GM21619 (cell line): ENCODE results near the gene PLA2G6.
"Not testable (repeated sequence)": the region's sequence is repeated elsewhere in the genome, so short reads cannot be mapped to it uniquely, and the experiment has no call there.

Source experiments
- ATAC-seq: cut with Tn5 transposase; IDR thresholded peaks from one replicate; pipeline ENCODE4 v1.9.1; 2021; ENCODE audit not compliant: unreplicated experiment

Gene PLA2G6

DNA sequence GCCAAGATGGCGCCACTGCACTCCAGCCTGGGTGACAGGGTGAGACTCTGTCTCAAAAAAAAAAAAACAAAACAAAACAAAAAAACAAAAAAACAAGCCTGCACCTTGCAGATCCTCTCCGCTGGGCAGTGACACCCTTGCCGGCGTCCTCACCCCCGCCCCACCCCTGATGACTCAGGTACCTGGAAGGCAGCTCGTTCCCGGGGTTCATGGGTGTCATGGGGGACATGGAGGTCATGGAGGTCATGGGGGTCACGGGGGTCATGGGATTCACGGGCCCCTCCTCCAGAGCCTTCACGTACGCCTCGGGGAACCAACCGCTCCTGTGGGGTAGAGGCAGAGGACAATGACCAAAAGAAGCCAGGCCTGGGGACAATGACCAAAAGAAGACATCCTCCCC, 94.7 kb downstream of the PLA2G6 start:
- ATAC-seq: no peak

DNA sequence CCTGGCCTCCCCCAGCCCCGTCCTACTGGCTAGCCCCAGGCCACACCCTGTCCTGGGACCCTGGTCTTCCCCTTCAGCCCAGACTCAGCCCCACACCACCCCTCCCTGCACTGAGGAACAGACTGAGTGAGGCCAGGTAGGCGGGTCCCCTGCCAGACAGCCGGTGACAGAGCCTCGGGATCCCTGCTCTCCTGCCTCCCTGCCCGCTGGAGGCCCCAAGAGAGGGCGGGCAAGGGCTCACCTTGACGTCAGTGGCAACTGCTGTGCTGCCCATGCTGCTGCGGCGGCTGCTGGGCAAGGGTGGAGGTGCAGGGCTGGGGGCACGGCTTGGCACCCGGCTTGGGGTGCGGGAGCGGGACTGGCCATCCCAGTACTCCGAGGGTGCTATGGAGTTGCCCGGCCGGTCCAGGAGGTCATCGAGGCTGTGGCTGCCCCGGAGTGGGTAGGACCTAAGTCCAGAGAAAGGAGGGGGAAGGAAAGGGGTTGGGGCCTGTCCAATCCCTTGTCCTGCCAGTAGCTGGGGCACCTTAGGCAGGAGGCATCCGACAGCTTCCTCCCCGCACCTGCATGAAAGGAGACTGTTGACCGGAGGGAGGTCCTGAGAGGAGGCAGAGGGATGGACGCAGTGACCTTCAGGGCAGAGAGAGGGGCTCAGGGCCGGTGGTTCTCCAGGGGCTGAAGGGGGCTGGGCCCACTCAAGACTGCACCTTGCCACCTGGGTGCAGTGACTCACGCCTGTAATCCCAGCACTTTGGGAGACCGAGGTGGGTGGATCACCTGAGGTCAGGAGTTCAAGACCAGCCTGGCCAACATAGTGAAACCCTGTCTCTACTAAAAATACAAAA, 95.4 kb downstream of the PLA2G6 start:
- ATAC-seq: no peak

- no peak for ATAC-seq
Observed at GRCh38 chr22:38085501-38085900, 96.1 kb downstream of the PLA2G6 start.

- ATAC-seq: no peak
Observed at GRCh38 chr22:38085056-38085455, 96.6 kb downstream of the PLA2G6 start.

DNA sequence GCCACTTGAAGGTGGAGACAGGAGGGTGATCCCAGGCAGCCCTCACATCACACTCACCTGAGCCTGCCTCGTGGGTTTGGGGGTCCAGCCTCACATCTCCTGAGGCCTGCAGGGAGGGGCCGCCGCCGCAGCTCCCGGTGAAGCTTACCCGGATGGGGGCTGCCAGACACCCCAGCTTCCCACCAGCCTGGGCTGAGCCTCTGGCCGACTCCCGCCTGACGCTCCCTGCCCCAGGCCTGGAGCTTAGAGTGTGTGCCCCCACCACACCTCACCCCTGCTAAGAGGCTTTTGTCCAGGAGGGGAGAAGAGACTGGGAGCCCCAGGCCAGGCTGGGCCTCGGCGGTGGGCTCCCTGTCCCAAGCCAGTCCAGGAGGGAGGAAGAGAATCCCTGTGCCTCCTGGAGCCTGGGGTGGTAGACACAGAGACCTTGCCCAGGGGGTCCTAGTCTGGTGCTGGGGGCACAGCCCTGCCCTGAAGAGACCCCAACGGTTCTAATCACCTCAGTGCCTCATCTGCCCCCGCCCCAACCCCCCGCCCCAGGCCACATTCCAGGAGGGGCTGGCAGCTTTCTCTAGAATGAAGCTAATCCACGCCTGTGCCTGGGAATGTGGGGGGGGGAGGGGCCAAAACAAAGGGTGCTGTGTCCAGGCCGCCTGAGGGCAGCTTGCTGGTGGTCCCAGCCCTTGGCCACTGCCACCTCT, 97.5 kb downstream of the PLA2G6 start, which contains the start of gene SLC16A8:
SLC16A8 (minus strand) TSS at position 254 of the 701 bp plus-strand sequence. CDS start 1,311 bp downstream, outside the sequence.
- no peak for ATAC-seq

DNA sequence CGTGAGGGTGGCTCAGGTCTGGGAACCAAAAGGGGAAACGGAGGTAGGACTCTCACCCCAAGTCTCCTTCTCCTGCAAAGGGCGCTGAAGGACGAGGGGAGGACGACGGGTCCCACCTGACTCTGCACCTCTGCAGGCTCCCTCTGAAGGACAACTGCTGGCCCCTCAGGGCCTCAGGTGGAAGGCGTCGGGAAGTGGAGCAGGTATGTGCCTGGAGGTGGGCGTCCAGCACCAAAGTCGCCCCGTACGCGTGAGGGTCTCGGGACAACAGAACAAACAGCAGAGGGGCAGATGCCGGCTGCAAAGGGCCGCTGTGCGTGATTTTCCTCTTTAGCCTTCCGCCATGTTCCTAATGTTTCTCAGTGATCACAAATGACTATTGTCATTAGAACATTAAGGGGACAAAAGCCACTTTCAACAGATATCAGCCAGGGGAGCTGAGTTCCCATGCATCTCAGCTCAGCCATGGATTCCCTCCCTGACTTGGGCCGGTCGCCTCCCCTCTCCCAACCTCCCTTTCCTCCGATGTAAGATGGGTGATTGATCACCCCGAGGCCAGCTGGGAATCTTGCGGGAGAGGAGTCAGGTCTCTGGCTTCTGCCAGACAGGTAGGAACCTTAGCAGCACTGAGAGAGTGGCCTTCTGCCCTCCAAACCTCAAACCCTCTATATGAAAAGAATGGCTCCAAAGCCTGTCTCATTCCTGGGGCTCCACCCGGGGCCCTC, 98.5 kb downstream of the PLA2G6 start:
- no peak for ATAC-seq

DNA sequence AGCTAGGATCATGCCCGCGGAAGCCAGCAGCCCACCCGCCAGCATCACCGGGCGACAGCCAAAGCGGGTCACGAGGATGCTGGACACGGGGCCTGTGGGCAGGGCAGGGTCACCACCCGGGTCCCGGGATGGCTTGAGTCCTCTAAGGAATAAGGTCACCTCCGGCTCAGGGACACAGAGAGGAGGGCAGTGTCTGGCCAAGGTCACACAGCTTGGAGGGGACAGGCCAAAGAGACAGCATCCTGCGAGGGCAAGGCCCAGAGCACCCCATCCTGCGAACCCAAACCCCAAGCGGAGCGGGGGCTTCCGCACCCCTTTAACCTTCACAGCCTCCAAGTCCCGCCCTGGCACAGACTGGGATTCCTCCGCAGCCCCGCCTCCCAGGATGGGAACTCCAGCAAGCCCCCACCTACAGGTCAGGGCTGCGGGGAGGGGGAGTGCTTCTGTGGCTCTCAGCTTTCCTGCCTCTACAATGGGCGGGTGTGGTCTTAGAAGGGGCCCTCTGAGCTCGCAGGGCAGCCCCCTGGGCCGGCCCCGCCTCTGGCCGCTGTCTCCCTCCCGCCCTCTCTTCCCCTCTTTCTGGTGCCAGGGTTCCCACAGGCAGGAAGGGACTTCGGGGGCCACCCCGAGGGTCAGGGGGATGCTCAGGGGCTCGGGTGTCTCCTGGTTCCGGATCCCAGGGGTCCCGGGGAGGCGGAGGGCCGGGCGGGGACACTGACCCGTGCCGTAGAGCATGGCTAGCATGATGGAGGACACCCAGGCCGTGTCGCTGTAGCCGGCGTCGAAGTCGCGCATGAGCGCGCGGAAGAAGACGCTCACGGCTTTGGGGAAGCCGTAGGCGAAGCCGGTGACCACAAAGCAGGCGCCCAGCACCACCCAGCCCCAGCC, 99.4 kb downstream of the PLA2G6 start:
- ATAC-seq: no peak

DNA sequence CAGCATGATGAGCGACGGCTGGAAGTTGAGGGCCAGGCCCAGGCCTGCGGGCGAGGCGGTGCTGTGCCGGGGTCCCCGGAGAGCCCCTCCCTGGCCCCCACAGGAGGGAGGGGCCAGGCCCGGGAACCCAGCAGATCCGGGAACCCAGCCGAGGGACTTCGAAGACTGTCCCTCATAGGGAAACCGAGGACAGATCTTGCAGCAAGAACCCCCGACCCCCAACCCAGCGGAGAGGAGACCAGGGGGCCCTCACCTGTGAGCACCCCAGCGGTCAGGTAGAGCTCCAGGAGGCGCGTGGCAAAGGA, 100.0 kb downstream of the PLA2G6 start:
- ATAC-seq: no peak

- ATAC-seq: no peak
Observed at GRCh38 chr22:38080850-38081635, 100.6 kb downstream of the PLA2G6 start.

DNA sequence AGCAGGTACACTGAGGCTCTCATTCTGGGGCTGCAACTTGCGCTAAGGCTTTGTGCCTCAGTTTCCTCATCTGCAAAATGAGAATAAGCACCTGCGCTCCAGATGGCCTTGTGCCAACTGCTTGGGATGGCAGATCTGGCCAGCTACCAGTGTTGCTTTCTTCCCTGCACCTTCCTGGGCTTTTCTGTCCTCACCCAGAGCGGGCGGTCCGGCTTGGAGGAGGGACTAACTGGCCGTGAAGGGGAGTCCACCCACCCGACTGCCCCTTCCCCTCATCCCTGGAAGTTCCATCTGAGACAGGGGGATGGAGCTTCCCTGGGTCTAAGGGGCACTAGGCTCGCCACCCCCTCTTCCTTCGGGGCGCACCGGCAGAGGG, 101.2 kb downstream of the PLA2G6 start:
- no peak for ATAC-seq

- no peak for ATAC-seq
Observed at GRCh38 chr22:38079804-38080203, 101.8 kb downstream of the PLA2G6 start.

DNA sequence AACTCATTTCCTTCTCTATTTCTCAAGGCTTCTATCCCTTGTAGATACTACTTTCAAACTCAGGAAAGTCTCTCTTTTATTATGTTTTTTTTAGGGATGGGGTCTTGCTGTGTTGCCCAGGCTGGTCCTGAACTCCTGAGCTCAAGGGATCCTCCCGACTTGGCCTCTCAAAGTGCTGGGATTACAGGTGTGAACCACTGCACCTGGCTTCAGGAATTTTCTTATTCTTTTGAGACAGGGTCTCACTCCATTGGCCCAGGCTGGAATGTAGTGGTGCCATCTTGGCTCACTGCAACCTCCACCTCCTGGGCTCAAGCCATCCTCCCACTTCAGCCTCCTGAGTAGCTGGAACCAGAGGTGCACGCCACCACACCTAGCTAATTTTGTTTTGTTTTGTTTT, 102.4 kb downstream of the PLA2G6 start:
- not testable (repeated sequence) for ATAC-seq

DNA sequence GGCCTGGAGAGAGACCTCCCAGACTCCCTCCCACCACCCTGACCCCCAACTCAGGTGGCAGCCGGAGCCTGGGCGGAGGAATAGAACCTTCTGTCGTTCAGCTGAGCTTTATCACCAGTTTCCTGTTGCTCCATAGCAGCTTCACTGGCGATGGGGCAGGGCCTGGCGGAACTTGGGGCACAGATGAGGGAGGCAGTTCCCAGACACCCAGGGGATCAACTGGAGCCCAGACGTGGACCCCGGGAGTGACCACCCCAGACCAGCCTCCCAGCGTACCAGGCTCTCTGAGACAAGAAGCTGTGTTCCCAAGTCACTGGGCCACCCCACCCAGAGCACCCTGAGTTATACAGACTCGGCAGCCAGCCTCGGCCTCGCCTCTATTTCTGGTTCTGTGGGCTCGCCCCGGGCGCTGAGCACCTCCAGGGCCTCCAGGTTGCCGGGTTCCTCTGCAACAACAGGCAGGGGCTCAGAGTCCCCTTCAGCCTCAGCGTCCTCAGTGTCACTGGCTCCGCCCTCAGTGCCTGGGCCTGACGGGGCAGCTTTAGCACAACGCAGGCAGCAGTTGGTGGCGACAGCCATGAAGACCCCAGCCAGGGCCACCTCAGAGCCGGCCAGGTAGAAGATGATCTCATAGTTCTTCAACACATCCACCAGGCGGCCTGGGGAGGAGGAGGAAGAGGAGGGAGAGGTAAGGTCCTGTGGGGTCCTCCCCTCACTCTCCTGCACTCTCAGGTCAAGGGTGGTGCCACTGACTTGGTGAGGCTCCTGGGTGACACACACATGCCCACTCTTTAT, 103.4 kb downstream of the PLA2G6 start:
- ATAC-seq: no peak

DNA sequence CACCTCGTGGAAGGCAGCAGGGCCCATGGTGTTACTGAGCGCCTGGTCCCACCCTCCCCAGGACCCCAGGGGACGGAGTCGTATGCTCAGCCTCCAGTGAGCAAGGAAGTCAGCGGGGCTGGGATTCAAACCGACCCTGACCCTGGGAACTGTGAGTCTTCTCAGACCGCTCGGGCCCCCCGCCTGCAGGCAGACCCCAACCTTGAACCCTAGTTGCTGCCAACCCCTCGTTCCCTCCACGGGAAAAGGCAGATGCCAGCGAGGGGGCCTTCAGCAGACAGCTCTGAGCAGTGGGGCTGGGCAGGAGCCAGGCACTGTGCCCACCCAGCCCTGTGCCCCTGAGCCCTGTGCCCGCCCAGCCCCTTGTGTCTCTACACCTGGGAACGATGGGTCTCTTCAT, 104.0 kb downstream of the PLA2G6 start:
- ATAC-seq: no peak

DNA sequence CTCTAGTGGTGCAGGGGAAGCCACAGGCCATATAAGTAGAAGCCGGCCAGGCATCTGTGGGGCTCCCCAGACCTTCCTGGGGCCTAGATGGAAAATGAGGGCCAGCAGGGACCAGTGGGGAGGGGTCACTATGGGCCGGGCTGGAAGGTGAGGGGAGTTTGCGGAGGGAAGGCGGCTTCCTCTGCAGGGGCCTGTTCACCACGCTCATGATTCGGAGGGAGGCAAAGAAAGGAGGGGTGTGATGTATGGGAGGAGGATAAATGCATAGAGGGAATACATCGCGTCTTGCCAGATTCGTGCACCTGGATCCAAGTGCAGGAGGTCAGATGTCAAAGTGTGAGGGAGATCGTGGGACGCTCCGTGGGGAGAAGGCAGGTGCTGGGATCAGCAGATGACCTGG, 104.5 kb downstream of the PLA2G6 start:
- ATAC-seq: no peak

DNA sequence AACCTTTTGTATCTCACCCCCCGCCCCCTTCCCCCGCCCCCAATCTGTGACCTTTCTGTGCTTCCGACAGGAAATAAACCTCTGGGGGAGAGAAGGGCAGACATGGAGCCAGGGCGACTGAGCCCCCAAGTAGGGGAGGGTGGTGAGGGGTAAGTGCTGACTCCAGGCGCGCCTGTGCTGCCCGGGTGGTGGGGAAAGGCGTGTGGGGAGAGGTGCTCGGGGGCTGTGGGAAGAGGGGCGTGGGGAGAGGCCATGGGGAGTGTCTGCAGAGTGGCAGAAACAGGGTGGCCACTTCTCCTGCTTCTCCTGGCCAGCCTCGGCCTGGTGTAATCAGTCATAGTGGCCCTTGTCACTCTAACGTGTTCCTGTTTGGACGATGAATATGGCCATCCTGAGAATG, 105.7 kb downstream of the PLA2G6 start:
- no peak for ATAC-seq

DNA sequence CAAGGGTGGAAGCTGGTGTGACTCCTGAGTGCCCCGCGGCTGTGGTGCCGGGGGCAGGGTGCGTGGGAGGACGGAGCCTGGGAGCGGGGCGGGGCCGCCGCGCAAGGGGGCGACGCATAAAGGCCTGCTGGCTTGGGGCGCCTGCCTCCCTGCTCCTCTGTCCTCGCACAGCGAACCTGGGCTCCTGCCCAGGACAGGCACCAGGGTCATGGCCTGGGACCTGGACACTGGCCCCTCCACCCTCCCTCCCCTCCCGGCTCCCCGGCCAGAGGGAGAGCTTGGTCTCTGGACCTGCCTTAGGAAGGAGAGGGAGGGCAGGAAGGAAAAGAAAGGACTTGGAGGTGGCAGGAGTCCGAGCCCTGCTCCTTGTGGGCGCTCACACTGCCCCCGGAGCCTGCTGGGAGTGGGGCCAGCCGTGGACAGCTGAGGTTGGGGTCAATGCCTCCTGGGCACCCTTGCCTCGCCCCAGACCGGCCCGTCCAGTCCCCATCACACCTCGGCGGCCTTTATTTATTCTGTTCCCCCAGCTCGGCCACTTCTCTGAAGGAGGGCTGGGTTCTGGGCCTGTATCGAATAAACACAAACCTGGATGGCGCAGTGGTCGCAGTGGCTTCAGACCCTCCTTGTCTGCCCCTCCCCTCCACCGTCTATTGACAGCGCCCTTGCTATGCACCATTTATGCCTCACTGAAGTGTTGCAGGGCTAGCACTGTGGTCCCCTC, 106.4 kb downstream of the PLA2G6 start:
- ATAC-seq: no peak

DNA sequence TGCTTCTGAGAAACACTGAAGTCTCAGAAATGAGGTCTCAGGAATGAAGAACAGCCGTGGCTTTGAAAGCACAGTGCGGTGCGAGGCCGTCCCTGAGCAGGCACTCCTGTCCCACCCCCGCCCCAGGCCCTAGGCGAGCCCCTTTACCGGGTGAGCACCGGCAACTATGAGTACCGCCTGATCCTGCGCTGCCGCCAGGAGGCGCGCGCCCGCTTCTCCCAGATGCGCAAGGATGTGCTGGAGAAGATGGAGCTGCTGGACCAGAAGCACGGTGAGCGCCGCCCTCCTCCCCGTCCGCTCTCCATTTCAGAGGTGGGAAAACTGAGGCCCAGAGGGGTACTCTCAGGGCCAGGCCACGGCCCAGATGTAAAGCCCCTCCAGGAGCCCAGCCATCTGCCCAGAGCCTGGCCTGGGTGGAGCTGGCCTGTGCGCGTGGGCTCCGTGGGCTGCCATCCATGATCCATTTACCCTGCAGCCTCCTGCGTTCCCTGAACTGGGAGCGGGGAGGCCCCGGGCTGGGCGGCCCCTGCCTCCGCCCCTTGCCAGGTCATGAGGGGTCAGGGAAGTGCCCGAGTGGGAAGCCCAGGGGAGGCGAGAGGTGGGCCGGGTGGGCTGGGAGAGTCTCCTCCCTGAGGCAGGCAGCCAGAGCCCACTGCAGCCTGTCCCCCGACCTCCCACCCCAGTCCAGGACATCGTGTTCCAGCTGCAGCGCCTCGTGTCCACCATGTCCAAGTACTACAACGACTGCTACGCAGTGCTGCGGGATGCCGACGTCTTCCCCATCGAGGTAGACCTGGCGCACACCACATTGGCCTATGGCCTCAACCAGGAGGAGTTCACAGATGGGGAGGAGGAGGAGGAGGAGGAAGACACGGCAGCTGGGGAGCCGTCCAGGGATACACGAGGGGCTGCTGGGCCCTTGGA, 107.2 kb downstream of the PLA2G6 start:
- ATAC-seq: no peak
